Fibroblast of lung (primary cell): ENCODE data around the gene TNC. TPM values are rescaled to one million over a fixed set of nuclear protein-coding genes. Genes with fewer than 3 reads are reported as not detected.

Source experiments
- DNase-seq, 2 donors: peaks; one replicate each; pipeline versions ENCODE4 v3.0.0 to v3.0.0-alpha.2; 2010; ENCODE audit warnings: low read depth in 2 of 2
- H2AFZ ChIP-seq: 2 replicates; pipeline ENCODE4 v1.5.1; 2012; ENCODE audit warnings: low read length, control low read depth, inconsistent platforms
- H3K27ac ChIP-seq: 2 replicates; pipeline ENCODE4 v1.5.1; 2011; ENCODE audit warnings: low read length, control low read depth; ENCODE audit not compliant: insufficient read depth
- H3K27me3 ChIP-seq: 2 replicates; pipeline ENCODE4 v1.5.1; 2011; ENCODE audit warnings: mild to moderate bottlenecking, low read length; ENCODE audit not compliant: control insufficient read depth, insufficient read depth
- H3K36me3 ChIP-seq: 2 replicates; pipeline ENCODE4 v1.5.1; 2011; ENCODE audit warnings: low read length; ENCODE audit not compliant: control insufficient read depth, insufficient read depth
- H3K4me1 ChIP-seq: 2 replicates; pipeline ENCODE4 v1.5.1; 2011; ENCODE audit warnings: low read length; ENCODE audit not compliant: control insufficient read depth, insufficient read depth; ENCODE audit errors: extremely low read depth
- H3K4me2 ChIP-seq: 2 replicates; pipeline ENCODE4 v1.5.1; 2011; ENCODE audit warnings: low read length, control low read depth; ENCODE audit not compliant: insufficient read depth; ENCODE audit errors: extremely low read depth
- H3K4me3 ChIP-seq, 4 experiments: fragments of 200-600 bp in 1 of 4; sonication (generic) in 1 of 4; replicated peaks in 1 of 4; 2 replicates each; pipeline ENCODE4 v1.5.1; 2011 to 2016; ENCODE audit warnings: low read length in 4 of 4, low read depth in 3 of 4, mild to moderate bottlenecking in 3 of 4, control low read depth in 2 of 4, inconsistent platforms in 1 of 4, mixed read lengths in 1 of 4; ENCODE audit not compliant: insufficient read depth in 1 of 4; ENCODE audit errors: control extremely low read depth in 1 of 4
- H3K79me2 ChIP-seq: 2 replicates; pipeline ENCODE4 v1.5.1; 2012; ENCODE audit warnings: mild to moderate bottlenecking, low read length, inconsistent platforms; ENCODE audit not compliant: control insufficient read depth, insufficient read depth
- H3K9ac ChIP-seq: 2 replicates; pipeline ENCODE4 v1.5.1; 2011; ENCODE audit warnings: mild to moderate bottlenecking, low read length, control low read depth; ENCODE audit not compliant: insufficient read depth
- H3K9me3 ChIP-seq: 2 replicates; pipeline ENCODE4 v1.5.1; 2012; ENCODE audit warnings: low read depth, low read length; ENCODE audit not compliant: control insufficient read depth, insufficient read depth
- H4K20me1 ChIP-seq: 2 replicates; pipeline ENCODE4 v1.5.1; 2011; ENCODE audit warnings: low read length; ENCODE audit not compliant: control insufficient read depth, insufficient read depth; ENCODE audit errors: extremely low read depth
- CTCF ChIP-seq, 2 donors: IDR thresholded peaks in 1 of 2; conservative IDR thresholded peaks in 1 of 2; 1 replicate in 1 of 2; 2 replicates in 1 of 2; pipeline ENCODE4 v1.5.1; 2011 to 2012; ENCODE audit warnings: low read length in 2 of 2, control low read depth in 1 of 2, inconsistent platforms in 1 of 2, low read depth in 1 of 2, mild to moderate bottlenecking in 1 of 2
- EZH2 ChIP-seq: IDR thresholded peaks from 2 replicates; pipeline ENCODE4 v1.5.1; 2012; ENCODE audit warnings: low read length, control low read depth, mild to moderate bottlenecking; ENCODE audit errors: missing control alignments
- polyA plus RNA-seq, 2 donors: library from polyadenylated mRNA; depleted of rRNA in 1 of 2; stranded (reverse) in 1 of 2; unstranded in 1 of 2; fragments of >200 nt; gene quantifications; 2 replicates each; pipeline ENCODE4 v1.2.1, GENCODE V29; 2011 to 2012; ENCODE audit warnings: missing spikeins in 1 of 2
- total RNA-seq: library from RNA; depleted of rRNA; stranded (reverse); fragments of >200 nt; gene quantifications from 2 replicates; pipeline ENCODE4 v1.2.1, GENCODE V29; 2014

Gene TNC
- total and polyA plus RNA-seq, 2 donors (not counting 1 experiment from before 2014, with no cell fraction given), result 227 to 560 TPM

- Histone ChIP-seq H3K4me2 (no peak overlapping the region), H3K9ac (no peak overlapping the region), H3K4me1 (peaks cover 2% of the 10 kb centered on the region), H2AFZ (no peak overlapping the region), H3K36me3 (no peaks in the 10 kb centered on the region), H4K20me1 (no peaks in the 10 kb centered on the region), H3K27ac (no peak overlapping the region), H3K27me3 (no peaks in the 10 kb centered on the region), H3K4me3 (no peak overlapping the region), H3K79me2 (no peaks in the 10 kb centered on the region), H3K9me3 (no peaks in the 10 kb centered on the region)
- peak in 1 of 2 donors; percentile 50 for DNase-seq
- TF ChIP-seq EZH2, result no peak
- no peak for TF ChIP-seq CTCF (conservative IDR thresholded peaks at IDR 0.05 in 1 of 2, IDR thresholded peaks at IDR 0.05 in 1 of 2; ENCODE audit: low read depth in 1 of 2, low read length in 2 of 2)
These were observed 8.4 kb upstream of the TNC start for GRCh38 chr9:115126404-115126803.

GRCh38 chr9:115122937-115123336 lies 5.0 kb upstream of the TNC start:
- Histone ChIP-seq H3K4me3 (no peak overlapping the region), H3K79me2 (no peaks in the 10 kb centered on the region), H3K27me3 (no peaks in the 10 kb centered on the region), H3K36me3 (no peaks in the 10 kb centered on the region), H3K9ac (no peak overlapping the region), H4K20me1 (no peaks in the 10 kb centered on the region), H3K27ac (no peak overlapping the region), H2AFZ (no peak overlapping the region), H3K4me1 (peaks cover 4% of the 10 kb centered on the region), H3K9me3 (no peaks in the 10 kb centered on the region), H3K4me2 (no peak overlapping the region)
- DNase-seq, result no peak
- no peak for TF ChIP-seq EZH2
- no peak for TF ChIP-seq CTCF (conservative IDR thresholded peaks at IDR 0.05 in 1 of 2, IDR thresholded peaks at IDR 0.05 in 1 of 2; ENCODE audit: low read depth in 1 of 2, low read length in 2 of 2)

GRCh38 chr9:115121181-115121580 lies 3.2 kb upstream of the TNC start:
- Histone ChIP-seq H3K9me3 (no peaks in the 10 kb centered on the region), H3K4me1 (peaks cover 2% of the 10 kb centered on the region), H4K20me1 (no peaks in the 10 kb centered on the region), H3K79me2 (peaks cover 15% of the 10 kb centered on the region), H3K36me3 (no peaks in the 10 kb centered on the region), H2AFZ (no peak overlapping the region), H3K27ac (no peak overlapping the region), H3K27me3 (no peaks in the 10 kb centered on the region), H3K9ac (no peak overlapping the region), H3K4me3 (no peak overlapping the region), H3K4me2 (no peak overlapping the region)
- peak in 1 of 2 donors; percentile 95 for DNase-seq
- no peak for TF ChIP-seq CTCF (conservative IDR thresholded peaks at IDR 0.05 in 1 of 2, IDR thresholded peaks at IDR 0.05 in 1 of 2; ENCODE audit: low read depth in 1 of 2, low read length in 2 of 2)
- TF ChIP-seq EZH2, result no peak
